ENCODE measurements around the gene PLAC1. TPM values are rescaled to one million over a fixed set of nuclear protein-coding genes. Genes with fewer than 3 reads are reported as not detected.

PLAC1 gene
- total RNA-seq, 1 experiment from 2014 or later = 0.34 TPM

DNA sequence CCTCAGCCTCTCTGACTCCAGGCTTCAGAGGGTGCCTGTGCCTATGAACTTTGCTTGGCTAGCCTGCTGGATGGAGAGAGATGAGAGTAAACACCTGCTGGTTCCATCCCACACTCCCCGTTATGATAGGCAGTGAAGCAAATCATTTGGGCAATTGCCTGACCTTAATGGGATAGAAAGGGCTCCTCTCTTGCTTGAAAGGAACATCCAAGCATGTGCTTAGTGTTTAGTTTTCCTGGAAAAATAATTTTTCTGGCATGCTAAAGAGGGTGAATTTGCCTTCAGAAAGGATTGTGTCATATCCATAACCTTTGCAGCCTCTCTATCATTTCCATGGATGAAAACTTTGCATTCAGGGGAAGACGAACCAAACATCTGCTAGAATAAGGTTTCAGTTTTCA lies 10.8 kb downstream of the PLAC1 start (continued):
- TF ChIP-seq, protein P1, sequence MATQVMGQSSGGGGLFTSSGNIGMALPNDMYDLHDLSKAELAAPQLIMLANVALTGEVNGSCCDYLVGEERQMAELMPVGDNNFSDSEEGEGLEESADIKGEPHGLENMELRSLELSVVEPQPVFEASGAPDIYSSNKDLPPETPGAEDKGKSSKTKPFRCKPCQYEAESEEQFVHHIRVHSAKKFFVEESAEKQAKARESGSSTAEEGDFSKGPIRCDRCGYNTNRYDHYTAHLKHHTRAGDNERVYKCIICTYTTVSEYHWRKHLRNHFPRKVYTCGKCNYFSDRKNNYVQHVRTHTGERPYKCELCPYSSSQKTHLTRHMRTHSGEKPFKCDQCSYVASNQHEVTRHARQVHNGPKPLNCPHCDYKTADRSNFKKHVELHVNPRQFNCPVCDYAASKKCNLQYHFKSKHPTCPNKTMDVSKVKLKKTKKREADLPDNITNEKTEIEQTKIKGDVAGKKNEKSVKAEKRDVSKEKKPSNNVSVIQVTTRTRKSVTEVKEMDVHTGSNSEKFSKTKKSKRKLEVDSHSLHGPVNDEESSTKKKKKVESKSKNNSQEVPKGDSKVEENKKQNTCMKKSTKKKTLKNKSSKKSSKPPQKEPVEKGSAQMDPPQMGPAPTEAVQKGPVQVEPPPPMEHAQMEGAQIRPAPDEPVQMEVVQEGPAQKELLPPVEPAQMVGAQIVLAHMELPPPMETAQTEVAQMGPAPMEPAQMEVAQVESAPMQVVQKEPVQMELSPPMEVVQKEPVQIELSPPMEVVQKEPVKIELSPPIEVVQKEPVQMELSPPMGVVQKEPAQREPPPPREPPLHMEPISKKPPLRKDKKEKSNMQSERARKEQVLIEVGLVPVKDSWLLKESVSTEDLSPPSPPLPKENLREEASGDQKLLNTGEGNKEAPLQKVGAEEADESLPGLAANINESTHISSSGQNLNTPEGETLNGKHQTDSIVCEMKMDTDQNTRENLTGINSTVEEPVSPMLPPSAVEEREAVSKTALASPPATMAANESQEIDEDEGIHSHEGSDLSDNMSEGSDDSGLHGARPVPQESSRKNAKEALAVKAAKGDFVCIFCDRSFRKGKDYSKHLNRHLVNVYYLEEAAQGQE (IDR thresholded peaks at IDR 0.05; ENCODE audit: low read depth) = no peak
- TF ChIP-seq POLR2A (IDR thresholded peaks at IDR 0.05; ENCODE audit: borderline replicate concordance, extremely low read depth, insufficient read depth, insufficient read length) = no peak
- no peak for TF ChIP-seq RAD21 (IDR thresholded peaks at IDR 0.05; ENCODE audit: low read depth)
- TF ChIP-seq EGR1 (IDR thresholded peaks at IDR 0.05; ENCODE audit: low read depth) = no peak
- TF ChIP-seq, protein P2, sequence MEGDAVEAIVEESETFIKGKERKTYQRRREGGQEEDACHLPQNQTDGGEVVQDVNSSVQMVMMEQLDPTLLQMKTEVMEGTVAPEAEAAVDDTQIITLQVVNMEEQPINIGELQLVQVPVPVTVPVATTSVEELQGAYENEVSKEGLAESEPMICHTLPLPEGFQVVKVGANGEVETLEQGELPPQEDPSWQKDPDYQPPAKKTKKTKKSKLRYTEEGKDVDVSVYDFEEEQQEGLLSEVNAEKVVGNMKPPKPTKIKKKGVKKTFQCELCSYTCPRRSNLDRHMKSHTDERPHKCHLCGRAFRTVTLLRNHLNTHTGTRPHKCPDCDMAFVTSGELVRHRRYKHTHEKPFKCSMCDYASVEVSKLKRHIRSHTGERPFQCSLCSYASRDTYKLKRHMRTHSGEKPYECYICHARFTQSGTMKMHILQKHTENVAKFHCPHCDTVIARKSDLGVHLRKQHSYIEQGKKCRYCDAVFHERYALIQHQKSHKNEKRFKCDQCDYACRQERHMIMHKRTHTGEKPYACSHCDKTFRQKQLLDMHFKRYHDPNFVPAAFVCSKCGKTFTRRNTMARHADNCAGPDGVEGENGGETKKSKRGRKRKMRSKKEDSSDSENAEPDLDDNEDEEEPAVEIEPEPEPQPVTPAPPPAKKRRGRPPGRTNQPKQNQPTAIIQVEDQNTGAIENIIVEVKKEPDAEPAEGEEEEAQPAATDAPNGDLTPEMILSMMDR (IDR thresholded peaks at IDR 0.05 in 2 of 3, conservative IDR thresholded peaks at IDR 0.05 in 1 of 3; ENCODE audit: borderline replicate concordance in 1 of 3, insufficient read depth in 1 of 3, low read depth in 2 of 3, low read length in 2 of 3) = no peak
- no peak for TF ChIP-seq EZH2phosphoT487 (IDR thresholded peaks at IDR 0.05; ENCODE audit: borderline replicate concordance)
- no peak for TF ChIP-seq TCF7L2 (IDR thresholded peaks at IDR 0.05; ENCODE audit: borderline replicate concordance, extremely low read depth, insufficient read depth, insufficient read length)
- TF ChIP-seq, protein P3, sequence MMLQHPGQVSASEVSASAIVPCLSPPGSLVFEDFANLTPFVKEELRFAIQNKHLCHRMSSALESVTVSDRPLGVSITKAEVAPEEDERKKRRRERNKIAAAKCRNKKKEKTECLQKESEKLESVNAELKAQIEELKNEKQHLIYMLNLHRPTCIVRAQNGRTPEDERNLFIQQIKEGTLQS (IDR thresholded peaks at IDR 0.05) = no peak

DNA sequence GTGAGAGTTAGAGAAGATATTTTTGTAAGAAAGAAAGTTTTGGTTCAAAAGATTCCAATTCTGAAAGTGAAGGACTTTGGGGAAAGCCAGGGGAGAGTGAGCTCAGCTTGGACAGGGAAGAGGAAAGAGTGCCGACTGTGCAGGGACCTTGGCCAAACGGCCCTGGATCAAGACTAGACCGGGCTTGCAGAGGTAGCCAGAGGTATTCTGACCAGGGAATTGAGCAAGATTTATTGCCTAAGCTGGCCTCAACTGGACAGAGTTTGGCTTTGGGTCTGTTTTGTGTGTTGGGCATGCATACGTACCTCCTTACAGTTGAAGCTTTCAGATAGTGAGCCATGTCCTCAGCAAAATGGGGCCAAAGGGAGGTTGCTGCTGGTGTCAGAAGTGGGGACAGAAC lies 11.6 kb downstream of the PLAC1 start:
- Histone ChIP-seq H3K9me3 (ENCODE audit: control insufficient read depth in 1 of 2, insufficient read depth in 1 of 2, low read depth in 1 of 2, low read length in 2 of 2) (no peaks in the 10 kb centered on the region), H4K20me1 (ENCODE audit: insufficient read depth) (no peaks in the 10 kb centered on the region), H3K4me1 (ENCODE audit: control insufficient read depth in 1 of 2, insufficient read depth in 2 of 2, low read length in 2 of 2) (no peaks in the 10 kb centered on the region), H3K27ac (ENCODE audit: low read depth, low read length) (no peak overlapping the region), H3K4me3 (replicated peaks in 1 of 2; ENCODE audit: low read depth in 1 of 2, low read length in 2 of 2) (no peak overlapping the region), H3K79me2 (ENCODE audit: insufficient read depth, low read length) (no peaks in the 10 kb centered on the region), H2AFZ (ENCODE audit: low read depth, low read length, poor library complexity, severe bottlenecking) (no peak overlapping the region), H3K9me2 (ENCODE audit: insufficient read depth) (no peaks in the 10 kb centered on the region), H3K4me2 (ENCODE audit: low read length) (no peak overlapping the region), H3K9ac (ENCODE audit: low read length) (no peak overlapping the region), H3K27me3 (ENCODE audit: insufficient read depth, low read length) (no peaks in the 10 kb centered on the region), H3K36me3 (ENCODE audit: control insufficient read depth in 1 of 2, insufficient read depth in 2 of 2, low read length in 2 of 2) (no peaks in the 10 kb centered on the region)
- no peak for ATAC-seq
- TF ChIP-seq EGR1 (IDR thresholded peaks at IDR 0.05; ENCODE audit: low read depth) (no peak), EZH2 (IDR thresholded peaks at IDR 0.05) (no peak), CEBPB (IDR thresholded peaks at IDR 0.05; ENCODE audit: low read depth) (no peak), ELF1 (IDR thresholded peaks at IDR 0.05; ENCODE audit: borderline replicate concordance, low read depth) (no peak), FOSL1 (IDR thresholded peaks at IDR 0.05; ENCODE audit: low read depth) (no peak), ZNF274 (IDR thresholded peaks at IDR 0.05; ENCODE audit: low read depth, low read length) (no peak), ZFX (IDR thresholded peaks at IDR 0.05) (no peak), SP1 (IDR thresholded peaks at IDR 0.05; ENCODE audit: low read depth) (no peak), POLR2A (IDR thresholded peaks at IDR 0.05; ENCODE audit: borderline replicate concordance, extremely low read depth, insufficient read depth, insufficient read length) (no peak), TCF7L2 (IDR thresholded peaks at IDR 0.05; ENCODE audit: borderline replicate concordance, extremely low read depth, insufficient read depth, insufficient read length) (no peak), SIN3A (IDR thresholded peaks at IDR 0.05; ENCODE audit: low read depth) (no peak), SRF (IDR thresholded peaks at IDR 0.05; ENCODE audit: low read depth) (no peak)
- TF ChIP-seq, protein P4, sequence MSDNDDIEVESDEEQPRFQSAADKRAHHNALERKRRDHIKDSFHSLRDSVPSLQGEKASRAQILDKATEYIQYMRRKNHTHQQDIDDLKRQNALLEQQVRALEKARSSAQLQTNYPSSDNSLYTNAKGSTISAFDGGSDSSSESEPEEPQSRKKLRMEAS (IDR thresholded peaks at IDR 0.05) = no peak
- TF ChIP-seq, protein P3 (IDR thresholded peaks at IDR 0.05) = no peak
- no TSS peak for BruUV-seq (replicated peaks)
- ChIA-PET POLR2A (no interaction called here), CTCF (no interaction called here), RAD21 (ENCODE audit: low non-redundant PET in 1 of 2, low total read pairs in 2 of 2, uncharacterized antibody in 2 of 2, unreplicated experiment in 2 of 2) (no interaction called here)
- DNase-seq (ENCODE audit: low read depth, low spot score) = no peak
- intact Hi-C loops (cut with micrococcal nuclease) = no loop called here
